Muscle of arm (tissue), 12 donors: ENCODE data around the gene OGFOD3. TPM values are rescaled to one million over a fixed set of nuclear protein-coding genes. Genes with fewer than 3 reads are reported as not detected.
"Not testable (repeated sequence)": the region's sequence is repeated elsewhere in the genome, so short reads cannot be mapped to it uniquely, and the experiment has no call there.

Experiments used
- DNase-seq: peaks from one replicate; pipeline ENCODE4 v3.0.0-alpha.2; 2013
- polyA plus RNA-seq, 12 donors: library from polyadenylated mRNA; unstranded; fragments of 120-200 nt; gene quantifications; one replicate each; pipeline ENCODE4 v1.2.1, GENCODE V29; 2013; ENCODE audit not compliant: insufficient read length in 12 of 12

Gene OGFOD3
- polyA plus RNA-seq, 12 donors, result 13.4 to 25.1 (median 18.5) TPM; not detected in 1

GRCh38 chr17:82376042-82376730 lies 42.2 kb downstream of the OGFOD3 start:
- DNase-seq, result no peak

DNA sequence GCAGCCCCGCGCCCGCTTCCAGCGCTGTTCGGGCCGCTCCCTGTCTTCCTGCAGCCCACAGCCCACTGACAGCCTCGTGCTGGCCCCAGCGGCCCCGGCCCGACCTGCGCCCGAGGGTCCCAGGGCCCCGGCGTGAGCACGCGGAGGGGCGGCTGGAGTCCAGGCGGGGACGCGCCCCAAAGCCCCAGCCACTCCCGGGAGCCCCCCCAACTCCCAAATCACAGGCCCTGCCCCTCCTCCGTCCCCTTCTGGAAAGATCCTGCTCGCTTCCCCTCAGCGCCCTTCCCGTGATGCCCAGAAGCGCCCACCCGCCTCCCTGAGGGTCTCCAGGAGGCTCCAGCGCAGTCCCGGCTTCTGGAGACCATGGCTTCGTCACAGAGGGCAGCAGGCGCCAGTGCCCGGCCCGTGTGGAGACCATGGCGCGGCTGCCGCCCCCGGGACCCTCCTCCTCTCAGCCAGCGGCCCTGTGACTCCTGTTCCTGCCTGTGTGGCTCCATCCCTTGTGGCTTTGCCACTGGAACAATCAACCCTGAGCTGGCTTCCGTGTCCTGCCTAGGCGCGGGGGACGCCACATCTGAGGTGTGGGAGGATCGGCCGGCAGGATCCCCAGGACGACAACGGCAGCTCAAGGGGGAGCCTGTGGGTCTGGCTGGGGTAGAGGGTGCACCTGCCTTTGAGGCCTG lies 42.9 kb downstream of the OGFOD3 start:
- no peak for DNase-seq

DNA sequence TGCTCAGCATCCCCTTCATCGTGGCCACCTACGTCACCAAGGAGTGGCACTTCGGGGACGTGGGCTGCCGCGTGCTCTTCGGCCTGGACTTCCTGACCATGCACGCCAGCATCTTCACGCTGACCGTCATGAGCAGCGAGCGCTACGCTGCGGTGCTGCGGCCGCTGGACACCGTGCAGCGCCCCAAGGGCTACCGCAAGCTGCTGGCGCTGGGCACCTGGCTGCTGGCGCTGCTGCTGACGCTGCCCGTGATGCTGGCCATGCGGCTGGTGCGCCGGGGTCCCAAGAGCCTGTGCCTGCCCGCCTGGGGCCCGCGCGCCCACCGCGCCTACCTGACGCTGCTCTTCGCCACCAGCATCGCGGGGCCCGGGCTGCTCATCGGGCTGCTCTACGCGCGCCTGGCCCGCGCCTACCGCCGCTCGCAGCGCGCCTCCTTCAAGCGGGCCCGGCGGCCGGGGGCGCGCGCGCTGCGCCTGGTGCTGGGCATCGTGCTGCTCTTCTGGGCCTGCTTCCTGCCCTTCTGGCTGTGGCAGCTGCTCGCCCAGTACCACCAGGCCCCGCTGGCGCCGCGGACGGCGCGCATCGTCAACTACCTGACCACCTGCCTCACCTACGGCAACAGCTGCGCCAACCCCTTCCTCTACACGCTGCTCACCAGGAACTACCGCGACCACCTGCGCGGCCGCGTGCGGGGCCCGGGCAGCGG lies 43.6 kb downstream of the OGFOD3 start:
- DNase-seq, result no peak

DNA sequence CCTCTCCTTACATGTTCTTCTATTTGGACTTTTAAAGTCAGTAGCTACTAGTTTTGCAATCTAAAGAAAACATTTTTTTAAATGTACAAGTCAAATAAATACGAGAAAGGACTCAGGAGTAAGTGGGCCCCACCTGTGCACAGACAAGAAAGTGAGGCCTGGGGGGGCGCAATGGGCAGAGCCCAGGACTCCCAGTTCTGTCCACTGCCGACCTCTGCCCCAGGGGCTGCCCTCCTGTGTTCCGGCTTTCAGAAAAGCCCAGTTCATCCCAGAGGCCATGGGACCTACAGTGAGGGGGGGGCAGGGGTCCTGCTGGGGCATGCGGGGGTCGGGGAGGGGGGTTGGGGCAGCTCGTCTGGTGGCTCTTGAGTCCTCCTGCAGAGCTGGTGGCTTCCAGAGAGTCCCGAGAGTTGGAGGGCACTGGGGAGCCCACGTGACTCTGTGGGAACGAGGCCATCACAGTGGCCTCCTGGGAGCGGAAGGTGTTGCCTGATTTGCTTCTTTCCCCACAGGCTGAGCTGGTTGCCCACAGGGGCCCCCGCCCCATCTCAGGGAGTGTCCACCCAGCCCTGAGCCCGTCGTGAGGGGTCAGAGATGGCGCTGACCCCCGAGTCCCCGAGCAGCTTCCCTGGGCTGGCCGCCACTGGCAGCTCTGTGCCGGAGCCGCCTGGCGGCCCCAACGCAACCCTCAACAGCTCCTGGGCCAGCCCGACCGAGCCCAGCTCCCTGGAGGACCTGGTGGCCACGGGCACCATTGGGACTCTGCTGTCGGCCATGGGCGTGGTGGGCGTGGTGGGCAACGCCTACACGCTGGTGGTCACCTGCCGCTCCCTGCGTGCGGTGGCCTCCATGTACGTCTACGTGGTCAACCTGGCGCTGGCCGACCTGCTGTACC lies 44.4 kb downstream of the OGFOD3 start:
- DNase-seq, result no peak

DNA sequence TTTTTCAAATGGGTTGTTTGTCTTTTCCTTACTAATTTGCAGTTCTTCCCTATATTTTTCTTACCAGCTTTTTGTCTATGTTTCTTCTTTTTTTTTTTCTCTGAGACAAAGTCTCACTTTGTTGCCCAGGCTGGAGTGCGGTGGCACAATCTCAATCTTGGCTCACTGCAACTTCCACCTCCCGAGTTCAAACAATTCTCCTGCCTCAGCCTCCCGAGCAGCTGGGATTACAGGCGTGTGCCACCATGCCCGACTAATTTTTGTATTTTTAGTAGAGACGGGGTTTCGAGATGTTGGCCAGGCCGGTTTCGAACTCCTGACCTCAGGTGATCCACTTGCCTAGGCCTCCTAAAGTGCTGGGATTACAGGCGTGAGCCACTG lies 45.3 kb downstream of the OGFOD3 start:
- not testable (repeated sequence) for DNase-seq

DNA sequence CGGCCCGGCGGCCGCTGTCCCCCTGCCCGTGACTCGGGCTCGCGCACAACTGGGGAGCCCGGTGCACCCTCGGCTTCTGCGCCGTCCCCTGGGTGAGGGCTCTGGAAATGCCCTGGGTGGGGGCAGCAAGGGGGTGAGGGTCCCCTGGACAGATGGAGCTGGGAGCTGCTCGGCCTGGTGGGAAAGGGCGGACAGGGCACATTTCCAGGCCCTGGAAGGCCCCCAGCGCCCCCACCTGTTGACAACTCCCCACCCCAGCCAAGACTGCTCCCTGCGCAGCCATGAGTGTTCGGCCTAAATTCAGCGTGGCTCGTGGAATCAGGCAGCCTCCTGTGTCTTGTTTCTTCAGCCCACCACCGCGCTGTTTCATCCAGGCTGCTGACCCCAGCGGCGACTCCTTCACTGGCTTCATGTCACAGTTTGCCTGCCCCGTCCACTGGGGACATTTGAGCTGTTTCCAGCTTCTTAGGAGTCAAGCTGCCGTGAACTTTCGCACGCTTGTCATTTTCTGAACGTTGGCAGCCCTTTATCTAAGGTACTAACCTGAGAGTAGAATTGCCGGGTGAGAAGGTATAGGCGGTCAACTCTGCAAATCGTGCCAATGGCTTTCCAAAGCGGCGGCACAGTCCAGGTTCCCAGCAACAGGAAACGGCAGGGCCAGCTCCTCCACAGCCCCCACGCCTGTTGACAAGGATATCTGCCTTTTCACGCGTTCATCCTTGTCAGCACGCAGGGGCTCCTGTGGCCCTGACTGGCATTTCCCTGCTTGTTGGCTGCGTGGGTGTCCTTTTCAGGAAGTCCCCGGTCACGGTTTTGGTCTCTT lies 45.9 kb downstream of the OGFOD3 start:
- DNase-seq, result no peak

DNA sequence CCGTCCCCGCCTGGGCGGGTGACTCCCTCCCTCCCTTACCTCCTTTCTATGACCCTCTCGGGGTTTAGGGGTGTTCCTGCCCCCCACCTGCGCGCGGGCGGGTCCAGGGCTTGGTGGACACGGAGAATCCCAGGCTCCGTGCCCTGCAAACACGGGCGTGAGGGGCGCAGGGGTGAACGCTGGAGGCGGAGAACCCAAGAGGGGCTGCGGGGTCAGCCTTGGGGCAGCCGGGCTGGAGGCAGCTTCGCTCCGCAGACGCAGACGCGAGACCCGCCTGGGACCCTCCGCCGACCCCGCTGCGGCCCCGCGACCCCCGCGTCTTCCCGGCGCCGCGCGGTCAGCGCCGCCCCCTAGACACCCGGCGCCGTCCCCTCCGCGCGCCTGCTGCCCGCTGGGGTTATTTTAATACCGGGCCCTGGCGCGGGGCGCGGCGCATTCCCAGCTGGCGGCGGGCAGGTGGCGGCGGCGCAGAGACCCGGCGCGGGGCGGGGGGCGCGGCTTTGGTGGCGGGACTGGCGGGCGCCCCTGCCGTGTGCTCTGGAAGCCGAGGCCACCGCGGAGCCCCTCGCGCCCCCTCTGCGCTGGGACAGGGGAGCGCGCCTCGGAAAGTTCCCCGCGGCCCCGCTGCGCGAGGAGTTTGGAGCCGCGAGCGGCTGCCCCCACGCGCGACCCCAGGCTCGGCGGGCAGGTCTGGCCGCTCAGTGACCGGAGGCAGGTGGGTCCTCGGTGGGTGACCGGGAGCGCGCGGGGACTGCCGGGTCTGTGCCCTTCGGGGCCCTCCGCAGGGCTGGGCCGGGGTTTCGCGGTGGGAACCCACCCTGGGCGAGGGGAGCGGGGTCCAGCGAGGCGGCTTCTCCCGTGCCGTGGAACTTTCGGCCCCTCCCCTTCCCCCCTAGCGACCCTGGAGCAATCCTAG lies 46.8 kb downstream of the OGFOD3 start, which contains the start of gene UTS2R:
Gene UTS2R (plus strand): TSS at position 433 of the 916 bp plus-strand sequence. CDS start 2,560 bp downstream, outside the sequence.
- no peak for DNase-seq

DNA sequence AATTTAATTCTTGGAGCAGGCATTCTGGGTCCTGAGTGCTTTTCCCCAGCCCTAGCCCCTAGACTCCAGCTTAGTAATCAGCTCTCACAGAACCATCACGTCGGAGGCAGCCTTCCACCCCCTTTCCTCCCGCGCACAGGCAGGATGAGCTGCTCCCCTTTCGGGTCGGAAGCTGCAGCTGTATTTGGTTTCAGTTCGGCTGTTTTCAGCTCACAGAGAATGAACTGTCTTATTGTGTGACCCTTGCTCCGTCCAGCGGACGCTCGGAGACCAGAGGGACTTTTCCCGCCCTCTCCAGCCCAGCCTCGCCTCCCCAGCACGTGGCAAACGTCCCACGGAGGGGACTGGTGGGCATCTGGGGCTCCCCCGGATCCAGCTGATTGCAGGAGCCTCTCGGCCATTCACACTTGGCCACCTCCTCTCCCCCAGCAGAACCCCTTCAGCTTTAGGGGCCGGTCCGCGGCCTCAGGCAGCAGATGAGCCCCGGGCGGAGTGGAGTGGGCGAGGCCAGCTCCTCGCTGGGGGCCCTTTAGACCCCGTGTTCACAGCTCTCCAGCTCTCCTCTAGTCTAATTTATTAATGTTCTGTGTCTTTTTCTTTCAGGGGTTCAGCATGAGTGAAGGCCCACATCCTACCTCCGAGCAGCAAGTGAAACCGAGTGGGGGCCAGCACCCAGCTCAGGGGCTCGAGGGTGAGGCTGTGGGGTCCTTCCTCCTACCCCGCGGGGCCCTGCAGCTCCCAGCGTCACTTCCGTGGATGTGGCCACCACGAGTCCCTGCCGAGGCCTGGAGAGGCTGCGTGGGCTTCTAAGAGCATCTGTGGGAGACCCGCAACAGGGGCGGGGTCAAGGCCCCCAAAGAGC lies 47.7 kb downstream of the OGFOD3 start:
- no peak for DNase-seq

DNA sequence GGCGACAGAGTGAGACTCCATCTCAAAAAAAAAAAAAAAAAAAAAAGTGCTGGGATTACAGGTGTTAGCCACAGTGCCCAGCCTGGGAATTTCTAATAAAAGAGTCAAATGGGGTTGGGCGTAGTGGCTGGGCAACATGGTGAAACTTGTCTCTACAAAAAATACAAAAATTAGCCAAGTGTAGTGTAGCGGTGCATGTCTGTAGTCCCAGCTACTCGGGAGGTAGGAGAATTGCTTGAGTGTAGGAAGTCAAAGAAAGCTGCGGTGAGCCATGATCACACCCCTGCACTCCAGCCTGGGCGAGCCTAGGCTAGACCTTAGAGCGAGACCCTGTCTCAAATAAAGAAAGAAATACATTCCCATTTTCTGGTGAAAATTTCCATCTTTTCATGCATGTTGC lies 49.2 kb downstream of the OGFOD3 start:
- no peak for DNase-seq

DNA sequence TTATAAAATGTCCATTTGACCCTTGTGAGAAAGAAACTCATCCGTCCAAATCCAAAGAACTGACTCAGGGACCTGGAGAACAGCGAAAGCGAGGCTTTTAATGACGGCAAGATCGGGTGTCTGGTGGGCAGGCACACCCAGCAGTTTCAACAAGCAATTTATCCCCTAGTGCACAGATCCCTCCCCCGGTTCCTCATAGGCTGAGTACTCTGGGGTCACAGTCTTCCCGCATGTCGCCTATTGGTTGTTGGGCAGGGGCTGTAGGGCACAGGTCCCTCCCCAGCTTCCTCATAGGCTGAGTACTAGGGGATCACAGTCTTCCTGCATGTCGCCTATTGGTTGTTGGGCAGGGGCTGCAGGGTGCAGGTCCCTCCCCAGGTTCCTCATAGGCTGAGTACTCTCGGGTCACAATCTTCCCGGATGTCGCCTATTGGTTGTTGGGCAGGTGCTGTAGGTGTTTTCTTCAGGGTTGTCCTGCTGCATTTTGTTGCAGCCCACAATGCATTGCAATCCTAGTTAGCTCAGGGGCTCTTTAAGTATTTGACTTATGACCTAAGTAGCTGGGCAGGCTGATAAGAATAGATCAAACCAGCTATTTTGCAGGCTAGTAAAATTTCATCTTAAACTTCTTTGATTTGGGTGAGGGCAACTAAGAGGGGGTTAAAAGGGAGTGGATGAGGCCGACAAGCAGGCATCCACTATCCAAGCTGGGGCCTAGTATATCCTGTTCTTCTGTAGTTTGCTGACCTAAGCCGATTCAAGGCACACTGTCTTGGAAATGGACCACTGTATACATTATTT lies 50.5 kb downstream of the OGFOD3 start:
- DNase-seq, result no peak

DNA sequence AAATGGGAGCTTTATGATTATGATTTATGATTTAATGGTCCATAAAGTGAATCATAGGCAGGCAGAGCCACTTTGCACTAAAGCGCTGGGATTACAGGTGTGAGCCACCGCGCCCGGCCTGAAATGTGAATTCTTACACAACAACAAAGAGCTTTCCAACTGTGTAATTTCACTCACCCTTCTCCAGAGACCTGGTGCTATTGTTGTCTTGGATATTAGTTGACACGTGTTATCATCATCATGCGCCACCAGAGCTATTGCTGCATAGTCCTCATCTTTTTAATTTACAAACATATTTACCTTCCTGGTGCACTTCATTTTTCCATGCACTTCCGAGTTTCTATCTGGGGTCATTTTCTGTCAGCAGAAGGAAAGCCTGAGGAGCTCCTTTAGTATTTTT lies 51.6 kb downstream of the OGFOD3 start:
- no peak for DNase-seq

- DNase-seq, result no peak
These were observed 52.6 kb downstream of the OGFOD3 start for GRCh38 chr17:82365606-82366295.

- DNase-seq, result no peak
These were observed 56.3 kb downstream of the OGFOD3 start for GRCh38 chr17:82361885-82362633.

DNA sequence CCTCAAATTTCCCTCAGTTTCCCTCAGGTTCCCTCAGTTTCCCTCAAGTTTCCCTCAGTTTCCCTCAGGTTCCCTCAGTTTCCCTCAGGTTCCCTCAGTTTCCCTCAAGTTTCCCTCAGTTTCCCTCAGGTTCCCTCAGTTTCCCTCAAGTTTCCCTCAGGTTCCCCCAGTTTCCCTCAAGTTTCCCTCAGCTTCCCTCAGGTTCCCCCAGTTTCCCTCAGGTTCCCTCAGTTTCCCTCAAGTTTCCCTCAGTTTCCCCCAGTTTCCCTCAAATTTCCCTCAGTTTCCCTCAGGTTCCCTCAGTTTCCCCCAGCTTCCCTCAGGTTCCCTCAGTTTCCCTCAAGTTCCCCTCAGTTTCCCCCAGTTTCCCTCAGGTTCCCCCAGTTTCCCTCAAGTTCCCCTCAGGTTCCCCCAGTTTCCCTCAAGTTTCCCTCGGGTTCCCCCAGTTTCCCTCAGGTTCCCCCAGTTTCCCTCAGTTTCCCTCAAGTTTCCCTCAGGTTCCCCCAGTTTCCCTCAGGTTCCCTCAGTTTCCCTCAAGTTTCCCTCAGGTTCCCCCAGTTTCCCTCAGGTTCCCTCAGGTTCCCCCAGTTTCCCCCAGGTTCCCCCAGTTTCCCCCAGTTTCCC lies 58.8 kb downstream of the OGFOD3 start:
- DNase-seq, result not testable (repeated sequence)

GRCh38 chr17:82358465-82359350 lies 59.7 kb downstream of the OGFOD3 start, which contains the start of gene TEX19:
TSS of gene TEX19 (plus strand) at chr17:82359247. CDS start at chr17:82362151, 2,904 bp downstream.
- DNase-seq, result no peak
